IPS-11a (cell line): ENCODE data around the gene DDR1.

Experiments
- H3K4me3 ChIP-seq: one replicate; pipeline ENCODE4 v1.5.1; 2013; ENCODE audit warnings: low read depth, low read length, control low read depth

The DDR1 gene

GRCh38 chr6:30883685-30884520 is at the start of gene DDR1:
Gene DDR1, plus strand, starts transcription at chr6:30884519. Its CDS starts 4,211 bp downstream, at chr6:30888730.
- H3K4me3 ChIP-seq = peak within 1 kb of the TSS; percentile 62

- H3K4me3 ChIP-seq = no peak overlapping the region
Measured at GRCh38 chr6:30834646-30835045, 49.7 kb upstream of the DDR1 start.

GRCh38 chr6:30835576-30835975 is 48.7 kb upstream of the DDR1 start:
- no peak overlapping the region for H3K4me3 ChIP-seq

- no peak overlapping the region for H3K4me3 ChIP-seq
Measured at GRCh38 chr6:30836431-30836866, 47.9 kb upstream of the DDR1 start.

GRCh38 chr6:30836957-30837356 is 47.4 kb upstream of the DDR1 start:
- no peak overlapping the region for H3K4me3 ChIP-seq

- H3K4me3 ChIP-seq = no peak overlapping the region
Measured at GRCh38 chr6:30837432-30837831, 46.9 kb upstream of the DDR1 start.

GRCh38 chr6:30837870-30838269 is 46.4 kb upstream of the DDR1 start:
- no peak overlapping the region for H3K4me3 ChIP-seq

GRCh38 chr6:30839671-30840070 is 44.6 kb upstream of the DDR1 start:
- no peak overlapping the region for H3K4me3 ChIP-seq

GRCh38 chr6:30840084-30840934 is 44.0 kb upstream of the DDR1 start:
- no peak overlapping the region for H3K4me3 ChIP-seq

- no peak overlapping the region for H3K4me3 ChIP-seq
Measured at GRCh38 chr6:30840935-30841643, 43.2 kb upstream of the DDR1 start.

GRCh38 chr6:30841644-30842504 is 42.4 kb upstream of the DDR1 start:
- no peak overlapping the region for H3K4me3 ChIP-seq

- H3K4me3 ChIP-seq = no peak overlapping the region
Measured at GRCh38 chr6:30842754-30843610, 41.3 kb upstream of the DDR1 start.

- H3K4me3 ChIP-seq = no peak overlapping the region
Measured at GRCh38 chr6:30843611-30843998, 40.7 kb upstream of the DDR1 start.

- no peak overlapping the region for H3K4me3 ChIP-seq
Measured at GRCh38 chr6:30844118-30844535, 40.2 kb upstream of the DDR1 start.

- no peak overlapping the region for H3K4me3 ChIP-seq
Measured at GRCh38 chr6:30845183-30845582, 39.1 kb upstream of the DDR1 start.

GRCh38 chr6:30847421-30847970 is 36.8 kb upstream of the DDR1 start:
- H3K4me3 ChIP-seq = peak overlapping the region; percentile 36

- H3K4me3 ChIP-seq = peak overlapping the region; percentile 36
Measured at GRCh38 chr6:30847971-30848436, 36.3 kb upstream of the DDR1 start.

GRCh38 chr6:30849903-30850651 is 34.2 kb upstream of the DDR1 start:
- no peak overlapping the region for H3K4me3 ChIP-seq
